Measurements from ENCODE around the gene CACNA1C.
"Not testable (repeated sequence)": the region's sequence is repeated elsewhere in the genome, so short reads cannot be mapped to it uniquely, and the experiment has no call there.

Gene CACNA1C

DNA sequence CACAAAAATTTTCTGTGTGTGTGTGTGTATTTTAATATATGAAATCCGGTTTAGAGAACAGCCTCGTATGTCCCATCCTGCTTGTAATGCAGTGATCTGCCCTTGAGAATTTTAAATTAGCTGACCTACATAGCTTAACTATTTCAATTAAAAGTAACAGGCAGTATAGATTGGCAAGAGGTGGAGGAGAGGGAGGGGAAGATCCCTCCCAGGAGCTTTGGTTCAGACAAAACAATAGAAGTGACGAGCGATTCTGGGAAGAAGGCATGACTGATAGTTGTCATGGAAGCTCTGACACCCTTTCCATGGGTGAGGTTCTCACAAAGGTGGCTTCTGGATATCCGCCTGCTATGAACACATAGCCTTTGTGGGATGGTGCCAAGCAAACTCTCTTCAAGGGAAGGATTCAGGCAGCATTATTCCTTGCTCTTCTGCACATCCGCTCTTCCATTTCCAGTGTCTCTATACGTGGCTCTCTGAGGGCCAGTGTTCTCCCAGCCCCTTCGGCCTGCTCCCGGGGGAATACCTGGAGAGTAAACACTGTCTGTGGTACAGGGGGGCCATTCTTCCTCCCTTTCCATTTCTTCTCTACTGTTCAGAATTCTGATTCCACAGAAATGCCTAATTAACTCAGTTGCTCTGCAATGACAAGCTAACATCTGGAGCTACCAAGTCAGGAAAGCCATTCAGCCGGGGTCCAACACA, 182.0 kb downstream of the CACNA1C start:
- no peak for DNase-seq (ENCODE audit: low read depth)

DNA sequence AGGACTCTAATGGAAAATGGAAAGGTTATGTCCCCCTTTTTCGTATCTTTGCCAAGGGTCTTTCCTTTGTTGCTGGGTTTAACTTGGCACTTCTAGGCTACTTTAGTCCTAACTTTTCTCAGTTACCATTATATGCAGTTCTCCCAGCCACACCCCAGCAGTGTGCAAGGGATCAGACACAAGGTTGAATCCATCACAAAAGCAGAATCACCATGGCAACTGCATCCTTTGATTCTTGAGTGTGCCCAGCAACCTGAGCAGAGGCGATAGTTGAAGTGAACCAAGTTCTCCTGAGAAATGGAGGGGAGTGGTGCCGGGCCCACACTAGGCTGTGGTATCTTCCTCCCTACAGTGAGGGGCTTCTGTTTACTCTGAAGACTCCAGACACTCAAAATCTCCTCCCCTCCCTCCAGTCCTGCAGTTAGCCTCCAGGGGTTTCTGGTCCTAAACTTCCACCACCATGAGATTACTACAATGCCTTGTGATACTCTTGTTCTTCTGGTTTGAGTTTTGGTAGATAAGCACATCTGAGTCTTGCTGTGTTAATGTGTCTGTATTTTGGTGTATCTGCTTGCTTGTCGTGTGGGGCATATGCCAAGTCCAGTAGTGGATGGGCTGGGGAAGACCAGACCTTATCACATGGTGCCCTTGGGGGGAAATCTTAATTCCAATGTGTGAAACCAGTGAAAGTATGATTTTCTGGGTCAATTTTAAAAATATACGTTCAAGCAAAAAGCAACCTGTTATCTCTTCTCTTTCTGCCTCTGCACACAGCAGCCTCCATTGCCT, 183.9 kb downstream of the CACNA1C start:
- no peak for DNase-seq (ENCODE audit: low read depth)

DNA sequence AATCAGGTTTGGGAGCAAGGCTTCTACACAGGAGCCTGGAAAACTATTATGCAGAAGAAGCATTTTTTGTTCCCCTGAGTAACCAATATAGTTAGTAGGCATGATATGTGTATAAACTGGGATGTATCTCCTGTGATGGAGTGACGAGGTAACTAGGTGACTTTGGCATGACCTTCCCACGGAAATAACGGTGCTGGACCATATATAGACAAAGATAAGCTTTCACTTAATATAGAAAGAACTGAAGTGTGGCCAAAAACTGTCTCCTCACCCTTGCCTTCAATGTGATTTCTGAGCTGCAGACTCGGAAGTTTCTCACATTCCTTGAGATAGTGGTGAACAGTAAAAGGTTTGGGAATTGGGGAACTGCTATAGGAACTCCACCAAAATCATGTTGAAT, 185.3 kb downstream of the CACNA1C start:
- no peak for DNase-seq (ENCODE audit: low read depth)

DNA sequence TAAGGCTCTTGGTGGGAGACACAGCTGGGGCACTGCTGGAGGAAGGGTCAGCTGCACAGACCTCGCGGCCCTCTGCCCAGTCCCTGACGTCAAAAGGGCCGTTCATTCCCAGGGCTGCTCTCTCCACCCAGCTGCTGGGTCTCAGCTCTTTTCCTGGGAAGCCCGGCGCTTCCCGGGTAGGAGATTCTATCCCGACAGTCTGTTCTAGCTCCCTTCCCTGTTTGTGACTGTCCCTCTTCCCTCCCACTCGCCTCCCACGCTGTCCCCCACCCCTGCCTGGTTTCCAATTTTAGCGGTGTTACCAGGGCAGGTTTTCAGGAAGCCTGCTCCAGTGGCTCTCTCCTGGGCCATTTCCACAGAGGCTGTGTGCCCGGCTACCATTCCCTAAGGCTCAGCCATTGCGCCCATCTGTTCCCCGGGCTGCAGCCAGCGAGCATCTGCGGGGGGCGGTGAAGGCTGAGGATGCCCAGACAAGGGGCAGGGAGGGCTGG, 186.6 kb downstream of the CACNA1C start:
- DNase-seq (ENCODE audit: low read depth): no peak

DNA sequence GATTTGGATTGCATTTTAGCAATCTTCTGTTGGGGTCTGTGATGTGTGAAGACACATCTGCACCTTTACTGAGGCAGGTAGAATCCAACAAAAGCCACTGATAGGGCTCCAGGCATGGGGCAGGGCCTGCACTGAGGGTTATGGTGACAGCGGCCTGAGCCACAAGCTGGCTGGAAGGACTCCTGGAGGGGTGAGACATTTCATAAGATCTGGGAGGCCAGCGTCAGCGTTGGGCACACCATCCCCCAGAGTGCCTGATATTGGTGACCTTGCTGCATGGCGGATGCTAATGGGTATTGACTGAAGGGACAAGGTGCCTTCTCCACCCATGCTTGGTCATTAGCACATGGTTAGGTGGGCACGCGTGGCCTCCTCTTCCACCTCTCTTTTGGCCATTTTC, 187.6 kb downstream of the CACNA1C start:
- no peak for DNase-seq (ENCODE audit: low read depth)

DNA sequence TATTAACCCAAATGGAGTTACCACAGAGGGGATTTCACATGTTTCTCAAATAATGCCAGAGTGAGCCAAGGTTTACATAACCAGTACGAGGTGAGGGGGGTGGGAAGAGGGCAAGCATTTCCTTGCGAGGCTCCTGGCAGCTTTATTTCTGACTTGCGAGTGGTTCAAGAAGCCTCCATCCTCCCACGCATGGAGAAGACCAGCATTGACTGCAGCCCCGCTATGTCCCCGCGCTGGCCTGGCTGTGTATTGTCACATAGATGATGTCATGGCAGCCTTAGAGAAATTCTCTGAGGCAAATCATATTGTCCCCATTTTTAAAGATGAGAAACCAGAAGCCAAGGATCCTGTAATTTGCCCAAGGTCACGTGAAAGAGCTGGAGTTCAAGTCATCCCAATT, 188.2 kb downstream of the CACNA1C start:
- no peak for DNase-seq (ENCODE audit: low read depth)

DNA sequence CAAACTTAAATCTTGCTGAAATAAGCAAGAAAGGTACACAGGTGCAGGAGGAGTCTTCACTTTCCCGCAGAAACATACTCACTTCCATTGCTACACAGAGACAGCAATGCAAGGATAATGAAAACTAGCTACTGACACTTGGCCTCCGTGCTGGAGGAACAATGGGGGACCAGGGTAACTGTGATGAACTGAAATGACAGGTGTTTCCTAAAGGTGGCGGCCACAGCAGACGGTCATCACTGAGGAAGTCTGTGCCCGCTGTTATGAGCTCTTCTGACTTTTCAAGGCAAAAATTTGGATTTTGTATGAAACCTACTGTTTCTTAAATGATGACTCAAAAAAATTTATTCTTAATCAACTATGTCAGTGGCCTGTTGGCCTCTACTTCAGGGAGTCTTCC, 189.4 kb downstream of the CACNA1C start:
- DNase-seq (ENCODE audit: low read depth): no peak

DNA sequence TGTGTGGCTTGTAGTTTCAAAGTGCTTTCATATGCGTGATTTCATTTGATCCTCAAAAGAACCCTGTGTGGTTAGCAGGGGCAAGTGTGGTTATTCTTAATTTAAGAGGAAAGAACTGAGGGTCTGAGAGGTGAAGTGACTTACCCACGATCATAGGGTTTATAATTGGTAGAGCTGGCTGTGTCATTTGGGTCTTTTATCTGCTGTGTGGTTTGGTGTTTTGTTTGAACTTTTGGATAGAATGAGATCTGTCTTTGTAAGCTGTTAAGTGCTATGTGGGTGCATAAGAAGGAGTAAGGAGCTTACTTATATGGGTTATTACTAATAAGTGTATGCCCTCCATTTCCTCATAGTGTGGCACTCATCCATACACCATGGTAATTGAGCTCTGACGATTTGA, 190.0 kb downstream of the CACNA1C start:
- DNase-seq (ENCODE audit: low read depth): no peak

DNA sequence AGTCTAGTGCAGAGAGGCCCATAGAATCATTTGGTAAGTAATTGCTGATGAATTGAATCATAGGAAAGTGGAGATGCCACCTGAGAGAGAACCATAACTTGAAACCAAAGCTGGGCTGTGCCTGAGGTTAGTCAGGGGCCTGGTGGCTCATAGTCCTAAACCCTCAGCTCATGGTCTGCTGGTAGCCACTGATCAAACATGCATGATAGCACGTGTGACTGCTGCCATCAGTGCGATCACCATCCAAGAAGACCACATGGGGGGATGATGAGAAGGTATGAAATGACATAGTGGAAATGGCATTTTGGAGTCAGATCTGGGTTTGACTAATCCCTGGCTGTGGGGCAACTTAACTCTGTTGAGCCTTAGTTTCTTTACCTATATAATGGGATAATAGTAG, 190.5 kb downstream of the CACNA1C start:
- no peak for DNase-seq (ENCODE audit: low read depth)

DNA sequence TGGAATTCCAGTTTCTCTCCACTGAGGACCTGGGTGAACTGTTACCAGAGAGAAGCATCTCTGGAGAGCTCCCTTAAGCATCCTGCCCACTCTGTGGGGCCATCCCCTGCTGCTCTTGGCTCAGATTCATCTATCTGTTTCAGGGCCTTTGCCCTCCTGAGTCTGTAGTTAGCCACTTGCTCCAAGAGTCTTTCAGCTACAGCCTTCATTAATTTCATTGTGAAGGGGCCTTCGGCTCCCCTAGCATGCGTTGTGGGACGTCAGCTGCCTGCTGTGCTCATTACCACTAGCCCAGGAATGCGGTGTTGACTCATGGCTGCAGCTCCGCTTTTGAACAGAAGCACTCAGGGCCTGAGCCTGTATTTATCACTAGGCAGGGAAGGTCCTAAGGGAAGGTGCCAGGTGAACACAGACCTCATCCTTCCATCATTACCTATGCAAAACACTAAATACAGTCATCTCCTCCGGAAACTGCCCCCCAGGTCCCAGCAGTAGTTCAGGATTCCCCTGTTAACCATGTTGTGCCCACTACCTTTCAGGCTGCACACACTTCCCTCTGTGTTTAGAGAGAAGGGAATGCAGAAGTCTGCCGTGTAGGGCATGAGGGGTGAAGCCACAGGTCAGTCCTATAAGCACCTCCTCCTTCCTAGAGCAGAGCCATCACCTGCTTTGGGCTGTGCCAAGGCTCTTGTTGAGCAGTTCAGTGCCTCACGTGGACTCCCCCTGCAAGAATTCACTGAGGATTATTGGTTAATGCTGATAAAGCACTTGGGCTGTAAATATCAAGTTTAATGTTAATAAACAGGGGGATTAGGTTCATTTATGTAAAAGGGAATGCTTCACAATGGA, 191.4 kb downstream of the CACNA1C start:
- peak; percentile 75 for DNase-seq (ENCODE audit: low read depth)

DNA sequence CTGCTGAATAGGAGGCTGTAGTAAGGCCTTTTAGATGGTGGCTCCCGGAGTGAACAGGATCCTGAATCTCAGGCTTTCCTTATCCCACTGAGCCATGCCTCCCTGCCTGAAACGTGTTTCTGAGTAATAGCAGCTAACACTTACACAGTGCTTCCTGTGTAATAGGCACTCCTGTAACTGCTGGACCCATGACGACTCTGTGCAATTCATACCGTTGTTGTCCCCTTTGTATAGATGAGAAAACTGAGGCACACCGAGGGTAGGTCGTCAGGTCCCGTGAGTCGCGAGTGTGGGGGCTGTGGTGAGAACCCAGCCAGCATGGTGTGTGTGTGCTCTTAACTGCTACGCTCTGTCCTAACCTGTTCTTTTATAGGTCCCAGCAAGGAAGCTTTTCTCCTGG, 193.6 kb downstream of the CACNA1C start:
- DNase-seq (ENCODE audit: low read depth): no peak

DNA sequence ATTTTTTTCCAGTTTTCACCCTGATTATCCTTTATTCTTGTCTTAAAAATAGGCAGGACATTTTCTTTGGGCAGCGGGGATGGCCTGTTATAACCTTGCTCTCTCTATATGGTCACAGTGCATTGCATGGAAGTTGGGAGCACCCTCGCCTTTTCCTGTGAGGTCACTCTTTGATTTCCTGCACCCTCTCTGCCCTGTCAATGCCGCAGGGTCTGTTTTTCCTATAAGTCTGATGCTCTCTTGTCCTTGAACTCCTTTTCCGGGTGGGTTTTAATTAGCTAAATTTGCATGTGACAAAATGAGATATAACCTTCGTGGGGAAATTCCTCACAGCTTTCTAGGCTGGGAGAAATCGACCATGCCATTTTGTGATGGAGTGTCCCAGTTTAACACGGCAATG, 194.3 kb downstream of the CACNA1C start:
- DNase-seq (ENCODE audit: low read depth): no peak

DNA sequence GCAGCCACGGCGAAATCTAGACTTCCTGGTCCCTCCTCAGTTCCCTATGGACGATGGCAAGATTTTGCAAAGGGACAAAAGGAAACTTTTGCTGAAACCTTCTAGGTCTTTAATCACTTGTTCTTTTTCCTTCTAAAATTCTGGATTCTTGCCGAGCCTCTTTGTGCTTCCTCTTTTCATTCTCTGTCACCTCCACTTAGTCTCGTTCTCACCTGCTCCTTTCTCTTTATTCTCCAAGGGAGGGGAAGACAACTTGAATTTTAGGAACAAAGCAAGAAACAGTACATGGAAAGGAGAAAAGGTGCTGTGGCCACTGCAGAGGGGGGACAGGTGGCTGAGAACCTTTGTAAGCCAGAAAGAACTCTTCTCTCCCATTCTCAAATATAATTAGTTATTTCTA, 194.8 kb downstream of the CACNA1C start:
- DNase-seq (ENCODE audit: low read depth): no peak

DNA sequence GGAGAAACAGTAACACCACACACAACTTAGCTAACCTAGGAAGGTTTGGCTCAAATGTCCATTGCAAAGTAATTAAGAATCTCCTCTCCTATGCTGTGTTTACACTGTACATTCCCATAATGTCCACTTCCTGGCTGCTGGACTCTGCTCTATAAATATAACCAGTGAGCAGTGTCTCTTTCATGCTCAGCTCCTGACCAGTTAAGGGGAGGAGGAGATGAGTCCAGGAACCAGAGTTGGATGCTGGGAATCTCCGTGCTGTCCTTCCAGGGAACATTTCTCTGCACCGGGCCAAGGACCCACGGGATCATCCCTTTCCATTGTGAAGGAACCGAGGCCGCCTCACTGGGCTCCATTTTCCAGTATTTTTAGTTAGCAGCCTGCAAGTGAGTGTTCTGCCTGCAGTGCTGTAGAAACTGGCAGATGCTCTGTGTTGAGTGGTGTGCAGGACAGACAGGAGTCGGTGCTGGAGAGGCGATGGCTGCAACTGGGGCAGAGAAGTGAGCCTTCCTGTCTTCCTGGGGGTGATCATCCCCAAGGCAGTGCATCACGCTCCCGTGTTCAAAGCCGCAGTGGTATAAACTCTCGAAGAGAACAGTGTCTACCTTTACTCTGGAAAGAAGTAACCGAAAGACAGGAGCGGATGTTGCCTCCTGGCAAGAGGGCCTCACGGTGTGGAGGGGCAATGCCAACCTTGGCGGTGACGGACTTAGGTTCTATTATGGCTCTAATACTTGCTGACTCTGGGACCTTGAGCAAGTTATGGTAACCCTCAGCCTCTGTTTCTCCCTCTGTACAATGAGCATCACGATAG, 195.5 kb downstream of the CACNA1C start:
- no peak for DNase-seq (ENCODE audit: low read depth)

DNA sequence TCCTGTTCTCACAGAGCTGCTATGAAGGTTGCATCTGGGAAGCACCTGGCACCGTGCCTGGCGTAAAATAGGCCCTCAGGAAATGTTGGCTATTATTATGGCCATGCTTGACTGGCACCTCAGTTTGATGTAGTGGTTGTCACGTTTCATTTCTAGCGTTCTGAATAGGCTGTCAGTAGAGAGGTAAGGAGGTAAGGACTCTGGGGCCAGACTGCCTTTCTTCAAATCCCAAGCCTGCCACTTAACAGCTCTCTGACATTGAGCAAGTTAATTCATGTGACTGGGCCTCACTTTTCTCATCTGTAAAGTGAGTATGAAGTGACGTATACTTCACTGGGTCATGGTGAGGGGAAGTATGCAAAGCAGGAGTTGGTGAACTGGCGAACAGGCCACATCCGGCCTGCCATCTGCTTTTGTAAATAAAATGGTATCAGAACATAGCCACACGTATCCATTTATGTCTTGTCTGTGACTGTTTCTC, 196.2 kb downstream of the CACNA1C start:
- DNase-seq (ENCODE audit: low read depth): no peak

DNA sequence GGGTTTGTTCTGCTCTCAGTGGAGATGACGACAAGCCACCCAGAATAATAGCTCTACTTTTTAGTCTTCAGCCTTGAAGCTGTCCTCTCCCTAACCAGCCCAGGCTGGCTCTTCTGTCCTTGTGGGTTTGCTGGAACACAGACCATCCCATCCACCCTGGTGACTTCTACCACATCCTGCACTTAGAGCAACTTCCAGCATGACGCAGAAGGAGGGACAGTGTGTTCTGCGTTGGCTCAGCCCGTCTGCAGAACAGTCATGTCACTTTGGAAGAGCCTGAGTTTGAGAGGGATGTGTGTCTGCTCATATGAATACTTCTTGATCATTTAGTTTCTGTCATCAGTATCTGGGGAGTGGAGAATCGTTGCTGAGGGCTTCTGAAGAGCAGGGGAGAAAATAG, 198.0 kb downstream of the CACNA1C start:
- no peak for DNase-seq (ENCODE audit: low read depth)

DNA sequence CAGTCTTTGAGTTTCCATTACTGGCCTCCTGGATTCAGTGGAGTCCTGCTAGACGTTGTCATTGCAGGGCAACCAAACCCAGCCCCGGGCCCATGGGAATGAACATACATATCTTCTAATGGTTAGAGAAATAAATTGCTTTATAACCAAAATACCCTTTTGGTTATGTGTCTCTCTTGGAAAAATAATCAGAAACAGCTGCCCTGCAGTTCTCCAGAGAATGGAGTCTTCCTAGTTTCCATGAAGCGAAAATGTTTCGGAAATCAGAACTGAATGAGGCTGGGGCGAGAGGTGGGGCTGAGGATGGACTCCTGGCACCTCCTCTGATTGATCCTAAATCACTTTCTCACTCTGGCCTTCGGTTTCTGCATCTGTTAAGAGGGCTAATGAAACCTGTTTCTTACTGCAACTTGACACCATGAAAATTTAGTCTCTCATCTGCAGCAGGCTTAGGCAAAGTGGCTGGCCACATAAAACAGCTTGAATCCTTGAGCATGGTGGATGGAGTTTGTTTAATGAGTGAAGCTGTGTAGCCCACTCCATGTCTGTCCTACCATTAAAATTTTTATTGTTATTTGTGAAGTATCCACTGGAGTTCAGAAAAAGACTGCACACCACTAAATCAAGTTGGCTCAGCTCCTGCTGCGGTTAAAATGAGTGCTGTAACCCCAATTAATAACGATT, 198.9 kb downstream of the CACNA1C start:
- DNase-seq (ENCODE audit: low read depth): no peak

DNA sequence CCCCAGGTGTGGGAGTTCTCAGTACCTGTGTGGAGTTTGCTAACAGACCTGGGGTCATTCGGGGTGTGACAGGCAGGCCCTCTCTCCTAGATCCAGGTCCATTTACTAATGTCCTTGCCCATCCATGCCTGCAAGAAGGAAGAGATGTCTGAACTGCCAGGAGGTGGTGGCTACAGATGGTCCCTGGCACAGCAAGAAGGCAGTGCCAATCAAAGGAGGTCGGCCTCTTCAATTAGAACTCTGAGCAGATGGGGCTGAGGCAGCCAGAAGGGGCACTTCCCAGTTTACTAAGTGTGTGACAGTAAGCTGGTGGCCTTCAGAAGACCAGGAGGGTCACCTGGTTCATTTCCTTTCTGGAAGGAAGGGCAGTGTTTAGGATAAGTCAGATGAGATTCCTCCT, 202.5 kb downstream of the CACNA1C start:
- DNase-seq (ENCODE audit: low read depth): no peak

DNA sequence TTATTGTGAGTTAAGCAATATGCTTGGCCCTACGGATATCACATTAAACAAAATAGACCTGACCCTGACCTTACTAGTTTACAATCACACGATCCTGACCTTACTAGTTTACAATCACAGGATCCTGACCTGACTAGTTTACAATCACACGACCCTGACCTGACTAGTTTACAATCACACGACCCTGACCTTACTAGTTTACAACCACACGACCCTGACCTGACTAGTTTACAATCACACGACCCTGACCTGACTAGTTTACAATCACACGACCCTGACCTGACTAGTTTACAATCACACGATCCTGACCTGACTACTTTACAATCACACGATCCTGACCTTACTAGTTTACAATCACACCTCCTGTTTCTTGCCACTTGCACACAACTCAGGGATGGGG, 202.9 kb downstream of the CACNA1C start:
- DNase-seq (ENCODE audit: low read depth): not testable (repeated sequence)

DNA sequence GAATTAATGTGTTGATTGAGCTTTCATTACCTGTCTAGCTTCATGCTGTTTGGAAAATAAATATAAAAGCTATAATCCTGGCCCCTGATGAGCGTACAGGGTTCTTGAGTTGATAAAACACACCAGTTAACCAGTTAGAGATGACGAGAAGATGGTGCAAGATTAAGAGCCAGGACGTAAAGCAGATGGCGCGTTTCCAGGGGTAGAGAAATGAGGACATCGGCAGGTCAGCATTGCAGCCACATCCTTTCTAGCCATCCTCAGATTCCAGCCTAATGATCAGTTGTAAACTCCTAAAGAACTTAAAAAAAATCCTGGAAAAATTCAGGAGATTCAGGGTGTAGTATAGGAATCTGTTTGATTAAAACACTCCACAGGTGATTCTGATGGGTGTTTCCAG, 203.7 kb downstream of the CACNA1C start:
- DNase-seq (ENCODE audit: low read depth): no peak

DNA sequence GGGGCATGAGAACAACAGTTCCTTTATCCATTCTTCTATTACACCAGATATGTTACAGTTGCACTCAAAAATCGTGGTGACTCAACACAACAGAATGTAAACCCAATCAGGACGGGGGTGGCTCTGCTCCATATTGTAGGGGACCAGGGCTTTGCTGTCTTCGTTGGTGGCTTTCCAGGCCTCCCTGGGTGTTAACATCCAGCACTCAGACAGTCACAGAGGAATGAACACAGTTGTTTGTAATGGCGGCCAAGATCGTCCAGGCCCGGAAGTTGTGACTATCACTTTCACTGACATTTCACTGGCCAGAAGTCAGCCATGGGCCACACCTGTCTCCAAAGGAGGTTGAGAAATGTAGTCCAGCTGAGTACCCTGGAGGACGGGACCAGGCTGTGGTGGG, 204.1 kb downstream of the CACNA1C start:
- no peak for DNase-seq (ENCODE audit: low read depth)

Measured in GM04504 (cell line).